Neural progenitor cell (in vitro differentiated cells): Measurements from ENCODE around the gene NT5DC3. TPM values are rescaled to one million over a fixed set of nuclear protein-coding genes. Genes with fewer than 3 reads are reported as not detected.

Experiments
- DNase-seq: peaks from one replicate; pipeline ENCODE4 v3.0.0-alpha.2; 2016; ENCODE audit warnings: low spot score
- H2AFZ ChIP-seq: fragments of 200-600 bp; sonication (generic); replicated peaks from 2 replicates; pipeline ENCODE4 v1.6.1; 2016; ENCODE audit warnings: antibody characterized with exemption
- H3F3A ChIP-seq: fragments of 200-600 bp; sonication (generic); 2 replicates; pipeline ENCODE4 v1.6.1; 2016; ENCODE audit warnings: antibody characterized with exemption, low read depth
- H3K27ac ChIP-seq: fragments of 200-600 bp; sonication (generic); 2 replicates; pipeline ENCODE4 v1.5.1; 2016; ENCODE audit warnings: mild to moderate bottlenecking
- H3K27me3 ChIP-seq: fragments of 200-600 bp; sonication (generic); 2 replicates; pipeline ENCODE4 v1.6.1; 2016; ENCODE audit warnings: mild to moderate bottlenecking, moderate library complexity
- H3K36me3 ChIP-seq: fragments of 200-600 bp; sonication (generic); 2 replicates; pipeline ENCODE4 v1.5.1; 2016
- H3K4me1 ChIP-seq: fragments of 200-600 bp; sonication (generic); 2 replicates; pipeline ENCODE4 v1.6.1; 2016; ENCODE audit warnings: mixed run types
- H3K4me2 ChIP-seq: fragments of 200-600 bp; sonication (generic); 2 replicates; pipeline ENCODE4 v1.6.1; 2016
- H3K4me3 ChIP-seq: fragments of 200-600 bp; sonication (generic); 2 replicates; pipeline ENCODE4 v1.5.1; 2016
- H3K79me2 ChIP-seq: fragments of 200-600 bp; sonication (generic); 2 replicates; pipeline ENCODE4 v1.6.1; 2016; ENCODE audit warnings: low read depth
- H3K9ac ChIP-seq: fragments of 200-600 bp; sonication (generic); 2 replicates; pipeline ENCODE4 v1.6.1; 2016
- H3K9me3 ChIP-seq: fragments of 200-600 bp; sonication (generic); 2 replicates; pipeline ENCODE4 v1.5.1; 2016; ENCODE audit warnings: low read depth
- H4K20me1 ChIP-seq: fragments of 200-600 bp; sonication (generic); 2 replicates; pipeline ENCODE4 v1.6.1; 2016; ENCODE audit warnings: low read depth
- H3K27ac Mint-ChIP-seq: 3 replicates; pipeline ENCODE4 v1.8.0; 2021; ENCODE audit warnings: mixed read lengths
- H3K27me3 Mint-ChIP-seq: 2 replicates; pipeline ENCODE4 v1.8.0; 2022; ENCODE audit warnings: low read depth, mild to moderate bottlenecking, inconsistent platforms, moderate library complexity, mixed read lengths; ENCODE audit not compliant: insufficient read depth
- H3K36me3 Mint-ChIP-seq: 3 replicates; pipeline ENCODE4 v1.8.0; 2021; ENCODE audit warnings: mixed read lengths
- H3K4me1 Mint-ChIP-seq: 3 replicates; pipeline ENCODE4 v1.8.0; 2021; ENCODE audit warnings: mixed read lengths
- H3K4me3 Mint-ChIP-seq: 3 replicates; pipeline ENCODE4 v1.8.0; 2021; ENCODE audit warnings: mild to moderate bottlenecking, moderate library complexity, mixed read lengths
- H3K9me3 Mint-ChIP-seq: 3 replicates; pipeline ENCODE4 v1.8.0; 2020; ENCODE audit warnings: mixed read lengths
- EZH2 ChIP-seq: fragments of 200-600 bp; sonication (generic); IDR thresholded peaks from 2 replicates; pipeline ENCODE4 v1.6.1; 2017; ENCODE audit warnings: antibody characterized with exemption, mild to moderate bottlenecking, moderate library complexity
- EZH2phosphoT487 ChIP-seq: fragments of 200-600 bp; sonication (generic); IDR thresholded peaks from 2 replicates; pipeline ENCODE4 v1.6.1; 2017; ENCODE audit warnings: antibody characterized with exemption
- total RNA-seq: library from RNA; depleted of rRNA; stranded (reverse); fragments of >200 nt; gene quantifications from 2 replicates; pipeline ENCODE4 v1.2.3, GENCODE V29; 2015; ENCODE audit warnings: low replicate concordance
- TF ChIP-seq, protein P1 (sequence below): fragments of 200-600 bp; sonication (generic); IDR thresholded peaks from 2 replicates; pipeline ENCODE4 v1.5.1; 2017; ENCODE audit warnings: antibody characterized with exemption, mild to moderate bottlenecking

The NT5DC3 gene
- total RNA-seq, 1 donor from 2014 or later = 3.1 TPM

DNA sequence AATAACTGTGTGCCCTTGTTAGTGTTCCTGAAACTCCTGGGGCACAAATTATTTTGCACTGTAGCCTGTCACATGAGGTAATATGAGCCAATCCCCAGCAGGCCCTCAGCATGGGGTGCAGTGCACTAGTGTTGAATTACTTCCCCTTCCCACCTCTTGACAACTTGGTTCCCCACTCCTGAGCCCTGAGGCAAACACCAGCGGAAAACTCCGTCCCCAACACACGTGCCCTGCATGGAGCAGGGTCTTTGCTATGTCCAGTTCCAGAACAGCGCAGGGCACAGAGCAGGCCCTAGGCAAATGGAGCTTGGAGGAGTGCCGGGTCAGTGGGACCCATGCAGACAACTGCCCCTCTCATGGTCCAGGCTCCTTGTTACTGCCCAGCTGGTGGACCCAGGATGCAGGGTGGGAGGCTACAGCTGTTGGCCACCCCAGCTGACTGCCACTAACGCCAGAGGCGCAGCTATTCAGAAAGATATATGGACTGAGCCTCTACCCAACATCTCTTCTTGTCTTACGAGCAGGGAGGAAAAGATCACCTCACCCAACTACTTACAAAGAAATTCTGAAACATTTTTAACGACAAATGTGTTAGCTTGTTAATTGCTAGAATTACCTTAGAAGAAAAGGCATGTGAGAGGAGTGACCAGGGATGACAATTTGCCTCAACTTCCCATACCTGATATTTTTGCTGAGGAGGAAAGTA, 71.6 kb downstream of the NT5DC3 start:
- peak overlapping the region; percentile 29 for H3K27ac Mint-ChIP-seq

DNA sequence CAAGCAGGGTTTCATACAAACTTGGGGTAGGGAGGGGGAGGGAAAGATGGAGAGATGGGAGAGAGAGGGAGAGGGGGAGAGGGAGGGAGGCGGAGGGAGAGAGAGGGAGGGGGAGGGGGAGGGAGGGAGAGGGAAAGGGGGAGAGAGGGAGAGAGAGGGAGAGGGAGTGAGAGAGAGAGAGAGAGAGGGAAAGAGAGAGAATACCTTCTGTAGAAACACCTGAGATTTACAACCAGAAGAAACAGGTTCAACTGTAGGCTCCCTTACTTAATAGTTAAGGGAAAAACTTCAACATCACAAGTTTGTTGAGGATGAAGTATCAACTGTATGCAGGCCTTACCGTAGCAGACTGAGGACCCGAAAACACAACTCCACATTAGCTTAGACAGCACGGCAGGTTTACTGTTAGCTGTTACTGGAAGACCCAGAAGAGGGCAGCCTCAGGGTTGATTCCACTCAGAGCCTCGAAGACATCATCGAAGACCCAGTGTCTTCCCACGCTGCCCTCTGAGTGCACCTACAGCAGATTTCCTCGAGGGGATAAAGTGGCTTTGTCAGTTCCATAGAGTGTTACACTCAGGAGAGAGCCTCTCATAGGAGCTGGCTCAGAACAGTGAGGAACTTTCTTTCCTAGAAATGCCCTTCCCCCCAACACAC, 72.4 kb downstream of the NT5DC3 start:
- Histone ChIP-seq H3K9ac (no peak overlapping the region), H3K36me3 (no peaks in the 10 kb centered on the region), H3K4me2 (no peak overlapping the region), H2AFZ (peak overlapping the region; percentile 2), H3K27ac (no peak overlapping the region), H3K79me2 (no peaks in the 10 kb centered on the region), H3K9me3 (no peaks in the 10 kb centered on the region), H4K20me1 (peaks cover 12% of the 10 kb centered on the region), H3K27me3 (no peaks in the 10 kb centered on the region), H3K4me3 (no peak overlapping the region), H3F3A (peaks cover 9% of the 10 kb centered on the region), H3K4me1 (peaks cover 19% of the 10 kb centered on the region)
- H3K27me3 Mint-ChIP-seq = no peaks in the 10 kb centered on the region
- H3K9me3 Mint-ChIP-seq = no peaks in the 10 kb centered on the region
- H3K4me3 Mint-ChIP-seq = no peak overlapping the region
- DNase-seq = no peak
- TF ChIP-seq EZH2phosphoT487 (no peak), EZH2 (no peak)
- TF ChIP-seq, protein P1, sequence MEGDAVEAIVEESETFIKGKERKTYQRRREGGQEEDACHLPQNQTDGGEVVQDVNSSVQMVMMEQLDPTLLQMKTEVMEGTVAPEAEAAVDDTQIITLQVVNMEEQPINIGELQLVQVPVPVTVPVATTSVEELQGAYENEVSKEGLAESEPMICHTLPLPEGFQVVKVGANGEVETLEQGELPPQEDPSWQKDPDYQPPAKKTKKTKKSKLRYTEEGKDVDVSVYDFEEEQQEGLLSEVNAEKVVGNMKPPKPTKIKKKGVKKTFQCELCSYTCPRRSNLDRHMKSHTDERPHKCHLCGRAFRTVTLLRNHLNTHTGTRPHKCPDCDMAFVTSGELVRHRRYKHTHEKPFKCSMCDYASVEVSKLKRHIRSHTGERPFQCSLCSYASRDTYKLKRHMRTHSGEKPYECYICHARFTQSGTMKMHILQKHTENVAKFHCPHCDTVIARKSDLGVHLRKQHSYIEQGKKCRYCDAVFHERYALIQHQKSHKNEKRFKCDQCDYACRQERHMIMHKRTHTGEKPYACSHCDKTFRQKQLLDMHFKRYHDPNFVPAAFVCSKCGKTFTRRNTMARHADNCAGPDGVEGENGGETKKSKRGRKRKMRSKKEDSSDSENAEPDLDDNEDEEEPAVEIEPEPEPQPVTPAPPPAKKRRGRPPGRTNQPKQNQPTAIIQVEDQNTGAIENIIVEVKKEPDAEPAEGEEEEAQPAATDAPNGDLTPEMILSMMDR = no peak
- H3K4me1 Mint-ChIP-seq = peaks cover 16% of the 10 kb centered on the region
- no peaks in the 10 kb centered on the region for H3K36me3 Mint-ChIP-seq
- H3K27ac Mint-ChIP-seq = peak overlapping the region; percentile 29

More for the DNA sequence above, 71.6 kb downstream of the NT5DC3 start:
- peaks cover 18% of the 10 kb centered on the region for H3K4me1 Mint-ChIP-seq
- Histone ChIP-seq H2AFZ (peak overlapping the region; percentile 2), H3K9ac (no peak overlapping the region), H3K9me3 (no peaks in the 10 kb centered on the region), H3K4me2 (peak overlapping the region; percentile 45), H3K79me2 (no peaks in the 10 kb centered on the region), H4K20me1 (peaks cover 19% of the 10 kb centered on the region), H3F3A (peaks cover 14% of the 10 kb centered on the region), H3K36me3 (no peaks in the 10 kb centered on the region), H3K27me3 (no peaks in the 10 kb centered on the region), H3K4me3 (no peak overlapping the region), H3K4me1 (peaks cover 24% of the 10 kb centered on the region), H3K27ac (no peak overlapping the region)
- TF ChIP-seq, protein P1 = no peak
- no peak for TF ChIP-seq EZH2
- TF ChIP-seq EZH2phosphoT487 = no peak
- DNase-seq = no peak
- H3K4me3 Mint-ChIP-seq = no peak overlapping the region
- no peaks in the 10 kb centered on the region for H3K36me3 Mint-ChIP-seq
- no peaks in the 10 kb centered on the region for H3K27me3 Mint-ChIP-seq
- H3K9me3 Mint-ChIP-seq = no peaks in the 10 kb centered on the region

DNA sequence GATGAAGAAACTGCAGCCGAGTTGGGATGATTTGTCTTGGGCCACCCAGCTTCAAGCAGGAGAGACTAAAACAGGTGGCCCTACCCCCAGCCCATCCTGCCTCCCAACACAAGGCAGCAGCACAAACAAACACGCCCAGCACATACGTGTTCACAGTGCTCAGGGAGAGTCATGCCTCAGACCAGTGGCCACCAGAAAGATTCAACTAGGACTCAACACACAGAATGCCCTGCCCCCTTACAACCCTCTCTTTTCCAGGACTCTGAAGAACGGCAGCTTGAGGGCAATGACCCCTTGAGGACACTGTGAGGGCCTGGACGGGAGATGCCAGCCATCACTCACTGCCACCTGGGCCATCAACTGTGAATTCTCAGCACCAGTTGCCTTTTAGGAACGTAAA, 75.0 kb downstream of the NT5DC3 start:
- H3K4me3 Mint-ChIP-seq = no peak overlapping the region
- Histone ChIP-seq H3K4me3 (no peak overlapping the region), H2AFZ (no peak overlapping the region), H3K27ac (no peak overlapping the region), H3K36me3 (no peaks in the 10 kb centered on the region), H4K20me1 (no peaks in the 10 kb centered on the region), H3K4me2 (no peak overlapping the region), H3K9me3 (no peaks in the 10 kb centered on the region), H3K9ac (no peak overlapping the region), H3F3A (no peaks in the 10 kb centered on the region), H3K4me1 (peaks cover 11% of the 10 kb centered on the region), H3K79me2 (no peaks in the 10 kb centered on the region), H3K27me3 (no peaks in the 10 kb centered on the region)
- peak overlapping the region; percentile 54 for H3K27ac Mint-ChIP-seq
- TF ChIP-seq, protein P1 = no peak
- TF ChIP-seq EZH2phosphoT487 = no peak
- no peak for TF ChIP-seq EZH2
- H3K36me3 Mint-ChIP-seq = no peaks in the 10 kb centered on the region
- no peak for DNase-seq
- H3K9me3 Mint-ChIP-seq = no peaks in the 10 kb centered on the region
- no peaks in the 10 kb centered on the region for H3K27me3 Mint-ChIP-seq
- peaks cover 12% of the 10 kb centered on the region for H3K4me1 Mint-ChIP-seq
